Ovary (tissue), 9 donors: Measurements from ENCODE around the gene MAP3K2. TPM values are rescaled to one million over a fixed set of nuclear protein-coding genes. Genes with fewer than 3 reads are reported as not detected.

ENCODE experiments used
- DNase-seq, 5 donors: peaks; one replicate each; pipeline ENCODE4 v3.0.0-alpha.2; 2019 to 2020
- H3K27ac ChIP-seq, 2 donors: fragments of 200-600 bp; one replicate each; pipeline versions ENCODE4 v1.5.1 to v1.8.0; 2019 to 2022
- H3K27me3 ChIP-seq: fragments of 200-600 bp; one replicate; pipeline ENCODE4 v1.8.0; 2022
- H3K36me3 ChIP-seq: fragments of 200-600 bp; sonication (generic); one replicate; pipeline ENCODE4 v1.5.1; 2019
- H3K4me1 ChIP-seq: one replicate; pipeline ENCODE4 v1.8.1; 2013; ENCODE audit warnings: mild to moderate bottlenecking, moderate library complexity; ENCODE audit not compliant: insufficient read depth
- H3K4me3 ChIP-seq: fragments of 200-600 bp; sonication (generic); one replicate; pipeline ENCODE4 v1.5.1; 2017
- H3K9me3 ChIP-seq, 2 donors: fragments of 200-600 bp in 1 of 2; sonication (generic) in 1 of 2; one replicate each; pipeline versions ENCODE4 v1.5.1 to v1.8.1; 2013 to 2019; ENCODE audit warnings: mild to moderate bottlenecking in 1 of 2, moderate library complexity in 1 of 2
- EP300 ChIP-seq: sonication (generic); formaldehyde crosslinking; IDR thresholded peaks from one replicate; pipeline ENCODE4 v1.6.1; 2017; ENCODE audit warnings: antibody characterized with exemption
- POLR2A ChIP-seq: fragments of 450-650 bp; IDR thresholded peaks from one replicate; pipeline ENCODE4 v1.6.1; 2017; ENCODE audit warnings: antibody characterized with exemption, mild to moderate bottlenecking, moderate library complexity
- WGBS, 3 donors: extraction: QIAGEN DNeasy Blood & Tissue Kit in 1 of 3; methylation state at CpG; one replicate each; pipeline versions ENCODE4 v1.1.5 to v1.1.7; 2013 to 2017; 5-methylcytosine and 5-hydroxymethylcytosine counted together
- intact Hi-C, 4 donors: fragments of 100-400 bp; cut with DNase I; formaldehyde crosslinking; loops; one replicate each; pipeline versions ENCODE4 v1.11.0 to v1.15.1; 2022 to 2023
- polyA plus RNA-seq, 2 donors: library from polyadenylated mRNA; stranded (reverse); fragments of 200-250 nt in 1 of 2; fragments of 350-450 nt in 1 of 2; fragmentation: Illumina TruSeq in 1 of 2; extraction: RNeasy Lipid Tissue Mini Kit (QIAGEN cat#74804) in 1 of 2; gene quantifications; one replicate each; pipeline ENCODE4 v1.2.3, GENCODE V29; 2013 to 2014
- total RNA-seq, 7 donors: library from RNA; depleted of rRNA in 2 of 7; stranded (reverse); fragments of >200 nt in 2 of 7; fragmentation: NEBNext Ultra II Directional in 3 of 7; extraction: Animal tissue kit (Norgen Biotek cat#: 25700) in 3 of 7; gene quantifications; one replicate each; pipeline versions ENCODE4 v1.1.0 to v1.2.4, GENCODE V29; 2016 to 2023
- TF ChIP-seq, protein P1 (sequence below), 3 donors: fragments of 450-650 bp in 2 of 3; fragments of 200-600 bp in 1 of 3; IDR thresholded peaks; one replicate each; pipeline versions ENCODE4 v1.5.1 to v1.8.0; 2016 to 2022; ENCODE audit warnings: antibody characterized with exemption in 3 of 3, mild to moderate bottlenecking in 1 of 3
- donor health status: DM: no; HTN: no; CAD: no; lungs with moderate emphysema.
- donor health status: DM: no; HTN: no; CAD: no.
- donor health status: Bipolar disorder and iron deficiency.
- donor health status: DM: yes; HTN: yes; CAD: no.
- donor health status: DM: no; HTN: no; CAD: no.
- donor health status: DM: yes; HTN: yes; CAD: no.

The MAP3K2 gene
- total and polyA plus RNA-seq, 9 donors: 7.2 to 78.4 (median 55.8) TPM

DNA sequence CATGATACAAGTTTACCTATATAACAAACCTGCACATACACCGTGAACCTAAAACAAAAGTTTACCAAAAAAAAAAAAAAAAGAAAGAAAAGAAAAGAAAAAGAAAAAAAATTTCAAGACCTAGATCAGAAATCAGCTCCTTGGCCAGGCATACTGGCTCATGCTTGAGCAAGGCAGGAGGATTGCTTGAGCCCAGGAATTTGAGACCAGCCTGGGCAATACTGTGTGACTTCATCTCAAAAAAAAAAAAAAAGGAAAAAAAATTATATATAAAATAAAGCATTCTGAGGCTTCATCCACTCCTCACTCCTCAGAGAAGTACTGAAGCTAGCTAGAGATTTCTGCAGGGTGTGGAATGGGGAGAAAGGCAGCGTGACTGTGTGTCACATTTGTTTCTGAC lies 18.7 kb upstream of the MAP3K2 start:
- H3K9me3 ChIP-seq: no peaks in the 10 kb centered on the region
- no peaks in the 10 kb centered on the region for H3K36me3 ChIP-seq
- 95 to 99% (median 96%) methylated on average over 2 of the region's 2 CpGs for WGBS, 3 donors
- H3K27ac ChIP-seq: no peak overlapping the region
- DNase-seq: no peak
- H3K4me3 ChIP-seq: no peak overlapping the region
- H3K4me1 ChIP-seq: no peaks in the 10 kb centered on the region
- H3K27me3 ChIP-seq: no peaks in the 10 kb centered on the region
- intact Hi-C loops: no loop called here
- TF ChIP-seq EP300: no peak

DNA sequence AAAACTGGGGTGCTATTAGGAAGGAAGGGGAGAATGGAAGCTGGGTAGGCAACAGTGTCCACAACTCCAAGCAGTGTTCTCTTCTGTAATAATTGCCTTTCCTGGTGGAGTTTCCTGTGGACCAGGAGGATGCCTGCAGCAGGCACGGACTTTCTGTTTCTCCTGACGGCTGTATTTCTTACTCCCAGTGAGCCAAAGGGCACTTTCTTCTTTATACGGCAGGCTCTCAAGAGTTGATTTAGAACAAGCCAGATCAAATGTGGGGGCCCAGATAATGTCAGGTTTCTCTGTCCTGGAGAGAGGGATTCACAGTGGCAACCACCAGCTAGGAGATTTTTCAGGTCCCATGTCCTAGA lies 17.5 kb upstream of the MAP3K2 start:
- no peaks in the 10 kb centered on the region for H3K9me3 ChIP-seq
- TF ChIP-seq POLR2A (no peak), EP300 (no peak)
- TF ChIP-seq, protein P1, sequence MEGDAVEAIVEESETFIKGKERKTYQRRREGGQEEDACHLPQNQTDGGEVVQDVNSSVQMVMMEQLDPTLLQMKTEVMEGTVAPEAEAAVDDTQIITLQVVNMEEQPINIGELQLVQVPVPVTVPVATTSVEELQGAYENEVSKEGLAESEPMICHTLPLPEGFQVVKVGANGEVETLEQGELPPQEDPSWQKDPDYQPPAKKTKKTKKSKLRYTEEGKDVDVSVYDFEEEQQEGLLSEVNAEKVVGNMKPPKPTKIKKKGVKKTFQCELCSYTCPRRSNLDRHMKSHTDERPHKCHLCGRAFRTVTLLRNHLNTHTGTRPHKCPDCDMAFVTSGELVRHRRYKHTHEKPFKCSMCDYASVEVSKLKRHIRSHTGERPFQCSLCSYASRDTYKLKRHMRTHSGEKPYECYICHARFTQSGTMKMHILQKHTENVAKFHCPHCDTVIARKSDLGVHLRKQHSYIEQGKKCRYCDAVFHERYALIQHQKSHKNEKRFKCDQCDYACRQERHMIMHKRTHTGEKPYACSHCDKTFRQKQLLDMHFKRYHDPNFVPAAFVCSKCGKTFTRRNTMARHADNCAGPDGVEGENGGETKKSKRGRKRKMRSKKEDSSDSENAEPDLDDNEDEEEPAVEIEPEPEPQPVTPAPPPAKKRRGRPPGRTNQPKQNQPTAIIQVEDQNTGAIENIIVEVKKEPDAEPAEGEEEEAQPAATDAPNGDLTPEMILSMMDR (IDR thresholded peaks at IDR 0.05): no peak
- H3K36me3 ChIP-seq: no peaks in the 10 kb centered on the region
- H3K4me3 ChIP-seq: no peak overlapping the region
- WGBS, 3 donors: 54 to 59% (median 57%) methylated on average over 3 of the region's 3 CpGs
- no peak for DNase-seq
- peaks cover 2% of the 10 kb centered on the region for H3K4me1 ChIP-seq
- H3K27ac ChIP-seq: no peak overlapping the region
- intact Hi-C loops: no loop called here
- H3K27me3 ChIP-seq: no peaks in the 10 kb centered on the region

DNA sequence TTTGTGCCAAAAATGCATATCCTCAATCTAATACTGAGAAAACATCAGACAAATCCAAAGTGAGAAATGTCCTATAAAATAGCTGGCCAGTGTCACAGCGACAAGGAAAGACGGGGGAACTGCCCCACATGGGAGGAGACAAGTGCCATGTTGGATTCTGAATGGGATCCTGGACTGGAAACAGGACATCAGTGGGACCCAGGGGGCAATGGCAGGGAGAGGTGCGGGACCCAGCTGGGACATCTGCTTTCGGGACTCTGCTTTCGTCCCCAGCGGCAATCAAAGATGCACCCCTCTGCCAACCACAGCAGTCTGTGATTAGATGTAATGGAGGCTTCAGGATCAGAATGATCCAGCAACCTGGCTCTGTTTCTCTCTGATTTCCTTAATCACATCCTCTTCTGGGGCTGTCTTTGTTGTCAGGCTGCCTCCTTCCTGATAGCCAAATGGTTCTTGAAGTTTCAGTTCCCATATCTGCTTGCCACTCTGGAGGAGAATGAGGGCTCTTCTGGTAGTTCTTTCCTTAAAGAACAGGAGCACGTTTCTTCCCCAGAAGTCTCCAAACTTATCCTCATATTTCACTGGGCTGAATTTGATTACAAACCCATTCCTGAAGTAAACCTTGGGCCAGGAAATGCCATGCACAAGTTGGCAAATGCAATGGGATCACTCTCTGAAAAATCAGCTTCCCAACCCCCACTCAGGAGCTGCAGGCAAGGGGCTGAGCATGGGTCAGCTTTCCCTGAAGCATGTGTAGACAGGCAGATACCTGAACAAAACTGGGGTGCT lies 16.9 kb upstream of the MAP3K2 start:
- no peak for TF ChIP-seq POLR2A
- TF ChIP-seq, protein P1 (IDR thresholded peaks at IDR 0.05): no peak
- no peak for TF ChIP-seq EP300
- DNase-seq: no peak
- H3K27me3 ChIP-seq: no peaks in the 10 kb centered on the region
- 84 to 92% (median 91%) methylated on average over 7 of the region's 7 CpGs for WGBS, 3 donors
- intact Hi-C loops: no loop called here
- H3K4me3 ChIP-seq: no peak overlapping the region
- no peak overlapping the region for H3K27ac ChIP-seq
- H3K4me1 ChIP-seq: peaks cover 2% of the 10 kb centered on the region
- no peaks in the 10 kb centered on the region for H3K36me3 ChIP-seq
- no peaks in the 10 kb centered on the region for H3K9me3 ChIP-seq

DNA sequence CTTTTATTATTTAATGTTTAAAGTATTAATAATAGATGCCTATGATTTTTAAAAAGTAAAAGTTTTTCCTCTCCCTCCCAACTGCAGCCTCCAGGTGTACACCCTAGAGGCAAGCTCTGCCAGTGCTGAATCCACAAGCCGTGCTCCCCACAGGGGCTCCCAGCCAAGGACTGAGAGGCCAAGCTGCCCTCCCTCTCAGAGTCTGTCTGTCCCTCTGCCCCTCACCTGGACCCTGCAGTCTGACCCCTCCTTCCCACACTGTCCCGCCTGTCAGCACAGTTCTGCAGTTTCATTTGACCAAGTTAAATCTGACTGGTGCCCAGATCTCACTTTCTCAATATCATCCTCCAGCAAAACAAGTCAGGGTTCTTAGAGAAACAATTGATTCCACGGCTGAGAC lies 15.7 kb upstream of the MAP3K2 start:
- Histone ChIP-seq H3K27ac (no peak overlapping the region), H3K4me1 (peaks cover 2% of the 10 kb centered on the region), H3K9me3 (no peaks in the 10 kb centered on the region), H3K36me3 (no peaks in the 10 kb centered on the region), H3K27me3 (no peaks in the 10 kb centered on the region), H3K4me3 (no peak overlapping the region)
- TF ChIP-seq EP300 (no peak), POLR2A (no peak)
- TF ChIP-seq, protein P1 (IDR thresholded peaks at IDR 0.05): no peak
- no peak for DNase-seq
- intact Hi-C loops: no loop called here
- WGBS, 3 donors: 37 to 45% (median 38%) methylated on average over 3 of the region's 3 CpGs
